Measurements from ENCODE around the gene SHMT2.
"Not testable (repeated sequence)": the region's sequence is repeated elsewhere in the genome, so short reads cannot be mapped to it uniquely, and the experiment has no call there.

The SHMT2 gene

GRCh38 chr12:57272337-57273151 lies 43.0 kb downstream of the SHMT2 start:
- DNase-seq: peak; percentile 17

DNA sequence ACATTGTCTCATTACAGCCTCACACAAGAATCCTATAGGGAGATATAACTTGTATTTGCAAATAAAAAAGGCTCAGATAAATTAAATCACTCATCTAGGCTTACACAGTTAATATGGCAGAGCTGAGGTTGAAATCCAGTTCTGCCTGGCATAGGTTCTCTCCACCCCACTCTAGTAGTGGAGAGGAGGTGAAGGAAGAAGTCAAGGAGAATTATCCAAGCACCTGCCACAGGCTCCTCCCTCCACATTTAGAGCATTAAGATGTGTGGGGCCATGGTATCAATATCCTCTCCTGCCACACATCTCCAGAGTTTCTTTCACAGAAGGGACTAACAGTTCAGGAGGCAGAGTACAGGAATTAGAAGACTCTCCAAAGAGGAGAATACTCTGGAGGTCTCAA lies 44.0 kb downstream of the SHMT2 start:
- DNase-seq: no peak

GRCh38 chr12:57276233-57276632 lies 46.7 kb downstream of the SHMT2 start:
- DNase-seq: not testable (repeated sequence)

DNA sequence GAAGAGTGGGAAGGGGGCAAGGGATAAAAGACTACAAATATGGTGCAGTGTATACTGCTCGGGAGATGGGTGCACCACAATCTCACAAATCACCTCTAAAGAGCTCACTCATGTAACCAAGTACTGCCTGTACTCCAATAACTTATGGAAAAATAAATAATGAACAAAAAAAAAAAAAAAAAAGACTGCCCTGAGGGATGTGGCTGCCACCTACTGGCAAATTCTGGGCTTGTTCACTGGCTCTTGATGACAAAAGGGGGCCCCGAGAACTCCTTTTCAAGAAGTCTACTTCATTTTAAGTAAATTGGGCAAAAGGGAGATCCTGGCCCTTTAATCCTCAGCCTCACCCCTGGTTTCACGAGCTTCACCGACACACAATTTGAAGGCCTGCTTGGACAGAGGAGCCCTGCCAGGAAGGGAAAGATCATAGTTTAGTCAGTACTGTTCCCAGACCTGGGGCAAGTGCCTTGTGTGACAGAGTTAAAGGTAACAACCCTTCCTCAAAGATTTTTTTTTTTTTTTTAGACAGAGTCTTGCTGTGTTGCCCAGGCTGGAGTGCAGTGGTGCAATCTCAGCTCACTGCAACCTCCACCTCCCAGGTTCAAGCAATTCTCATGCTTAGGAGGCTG lies 47.5 kb downstream of the SHMT2 start:
- DNase-seq: no peak

- DNase-seq: no peak
Observed at GRCh38 chr12:57278465-57279381, 49.2 kb downstream of the SHMT2 start.

- DNase-seq: no peak
Observed at GRCh38 chr12:57280211-57281062, 50.9 kb downstream of the SHMT2 start.

DNA sequence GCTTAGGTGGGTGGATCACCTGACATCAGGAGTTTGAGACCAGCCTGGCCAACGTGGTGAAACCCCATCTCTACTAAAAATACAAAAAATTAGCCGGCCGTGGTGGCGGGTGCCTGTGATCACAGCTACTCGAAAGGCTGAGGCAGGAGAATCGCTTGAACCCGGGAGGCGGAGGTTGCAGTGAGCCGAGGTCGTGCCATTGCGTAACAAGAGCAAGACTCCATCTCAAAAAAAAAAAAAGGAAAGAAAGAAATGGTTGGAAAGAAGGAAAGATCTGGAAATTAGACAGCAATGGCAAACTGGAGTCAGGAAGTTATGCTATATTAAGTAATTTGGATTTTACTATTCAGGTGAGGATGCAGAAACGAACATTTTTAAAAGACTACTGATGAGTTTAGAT lies 52.6 kb downstream of the SHMT2 start:
- not testable (repeated sequence) for DNase-seq
